HG03045 (cell line): ENCODE data around the gene FLRT3.

ENCODE experiments used
- ATAC-seq: cut with Tn5 transposase; IDR thresholded peaks from one replicate; pipeline ENCODE4 v1.9.1; 2021; ENCODE audit warnings: mild to moderate bottlenecking, moderate library complexity; ENCODE audit not compliant: unreplicated experiment

The FLRT3 gene

GRCh38 chr20:14331646-14332045, 5.8 kb downstream of the FLRT3 start:
- ATAC-seq: no peak

GRCh38 chr20:14319704-14320103, 17.7 kb downstream of the FLRT3 start:
- ATAC-seq: no peak

GRCh38 chr20:14313341-14314020, 23.9 kb downstream of the FLRT3 start:
- ATAC-seq: no peak

GRCh38 chr20:14312001-14312400, 25.4 kb downstream of the FLRT3 start:
- no peak for ATAC-seq

GRCh38 chr20:14310977-14311627, 26.3 kb downstream of the FLRT3 start:
- ATAC-seq: no peak

GRCh38 chr20:14307956-14308355, 29.5 kb downstream of the FLRT3 start:
- ATAC-seq: no peak

GRCh38 chr20:14304472-14304871, 32.9 kb downstream of the FLRT3 start:
- ATAC-seq: no peak

- no peak for ATAC-seq
These were observed 33.8 kb downstream of the FLRT3 start for GRCh38 chr20:14303651-14304050.

- no peak for ATAC-seq
These were observed 34.3 kb downstream of the FLRT3 start for GRCh38 chr20:14303106-14303505.

GRCh38 chr20:14299831-14300230, 37.6 kb downstream of the FLRT3 start:
- ATAC-seq: no peak

- ATAC-seq: no peak
These were observed 41.6 kb downstream of the FLRT3 start for GRCh38 chr20:14295770-14296309.

- ATAC-seq: no peak
These were observed 42.2 kb downstream of the FLRT3 start for GRCh38 chr20:14295238-14295637.

GRCh38 chr20:14291502-14291901, 45.9 kb downstream of the FLRT3 start:
- no peak for ATAC-seq

- no peak for ATAC-seq
These were observed 48.8 kb downstream of the FLRT3 start for GRCh38 chr20:14288341-14289330.

- ATAC-seq: no peak
These were observed 53.0 kb downstream of the FLRT3 start for GRCh38 chr20:14284443-14284842.

GRCh38 chr20:14282140-14282539, 55.3 kb downstream of the FLRT3 start:
- no peak for ATAC-seq
